Glutamatergic neuron (in vitro differentiated cells): ENCODE data around the gene CITED2. TPM values are rescaled to one million over a fixed set of nuclear protein-coding genes. Genes with fewer than 3 reads are reported as not detected.

Experiments used
- DNase-seq: peaks from one replicate; pipeline ENCODE4 v3.0.0; 2022
- H3K27ac Mint-ChIP-seq: one replicate; pipeline ENCODE4 v1.8.0; 2020; ENCODE audit warnings: mild to moderate bottlenecking, mixed read lengths, inconsistent platforms; ENCODE audit not compliant: unreplicated experiment
- H3K27me3 Mint-ChIP-seq: one replicate; pipeline ENCODE4 v1.8.0; 2020; ENCODE audit warnings: mild to moderate bottlenecking, moderate library complexity, mixed read lengths, inconsistent platforms; ENCODE audit not compliant: unreplicated experiment
- H3K36me3 Mint-ChIP-seq: one replicate; pipeline ENCODE4 v1.8.0; 2020; ENCODE audit warnings: mild to moderate bottlenecking, mixed read lengths, inconsistent platforms; ENCODE audit not compliant: unreplicated experiment
- H3K4me1 Mint-ChIP-seq: one replicate; pipeline ENCODE4 v1.8.0; 2020; ENCODE audit warnings: mild to moderate bottlenecking, low read depth, mixed read lengths, inconsistent platforms; ENCODE audit not compliant: unreplicated experiment
- H3K4me3 Mint-ChIP-seq: one replicate; pipeline ENCODE4 v1.8.0; 2020; ENCODE audit warnings: mild to moderate bottlenecking, mixed read lengths, inconsistent platforms; ENCODE audit not compliant: unreplicated experiment
- H3K9me3 Mint-ChIP-seq: one replicate; pipeline ENCODE4 v1.8.0; 2020; ENCODE audit warnings: mild to moderate bottlenecking, moderate library complexity, mixed read lengths, inconsistent platforms; ENCODE audit not compliant: unreplicated experiment
- total RNA-seq: library from RNA; stranded (reverse); fragmentation: NEBNext Ultra II Directional; extraction: Animal tissue kit (Norgen Biotek cat#: 25700); gene quantifications from one replicate; pipeline ENCODE4 v1.2.1, GENCODE V29; 2021; ENCODE audit not compliant: unreplicated experiment
- TF ChIP-seq, protein P1 (sequence below): fragments of 200-600 bp; sonication (generic); IDR thresholded peaks from one replicate; pipeline ENCODE4 v1.5.0; 2021; ENCODE audit not compliant: partially characterized antibody, unreplicated experiment

Gene CITED2
- total RNA-seq, 1 donor from 2014 or later, result 66.5 TPM

DNA sequence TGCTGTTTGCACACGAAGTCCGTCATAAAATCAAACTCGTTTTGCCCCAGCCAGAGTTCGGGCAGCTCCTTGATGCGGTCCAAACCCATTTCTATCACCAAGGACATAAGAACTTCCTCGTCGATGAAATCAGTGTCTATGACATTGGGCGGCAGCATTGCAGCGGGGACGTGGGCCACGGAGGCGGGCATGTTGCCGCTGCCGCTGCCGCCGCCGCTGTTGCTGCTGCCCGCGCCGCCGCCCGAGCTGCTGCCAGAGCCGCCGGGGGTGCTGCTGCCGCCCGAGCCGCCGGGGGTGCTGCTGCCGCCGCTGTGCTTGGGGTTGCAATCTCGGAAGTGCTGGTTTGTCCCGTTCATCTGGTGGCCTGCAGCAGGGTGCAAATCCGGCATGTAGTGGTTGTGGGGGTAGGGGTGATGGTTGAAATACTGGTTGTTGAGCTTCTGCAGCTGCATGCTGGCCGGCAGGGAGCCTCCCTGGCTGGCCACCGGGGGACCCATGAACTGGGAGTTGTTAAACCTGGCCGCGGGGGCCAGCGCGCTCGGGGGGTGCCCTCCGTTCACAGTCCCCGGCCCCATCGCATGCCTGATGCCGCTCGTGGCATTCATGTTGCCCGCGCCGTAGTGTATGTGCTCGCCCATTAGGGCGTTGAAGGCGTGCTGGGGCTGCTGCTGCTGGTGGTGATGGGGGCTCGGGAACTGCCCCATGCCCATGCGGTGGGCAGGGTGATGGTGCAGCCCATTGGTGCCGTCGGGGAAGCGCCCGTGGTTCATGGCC is 1.1 kb downstream of the CITED2 start:
- Mint-ChIP-seq H3K36me3 (peaks cover 4% of the 10 kb centered on the region), H3K27ac (peak overlapping the region; percentile 100), H3K4me3 (peak overlapping the region; percentile 100), H3K4me1 (peaks cover 25% of the 10 kb centered on the region), H3K9me3 (peaks cover 24% of the 10 kb centered on the region), H3K27me3 (peaks cover 16% of the 10 kb centered on the region)
- peak; percentile 81 for DNase-seq
- TF ChIP-seq, protein P1, sequence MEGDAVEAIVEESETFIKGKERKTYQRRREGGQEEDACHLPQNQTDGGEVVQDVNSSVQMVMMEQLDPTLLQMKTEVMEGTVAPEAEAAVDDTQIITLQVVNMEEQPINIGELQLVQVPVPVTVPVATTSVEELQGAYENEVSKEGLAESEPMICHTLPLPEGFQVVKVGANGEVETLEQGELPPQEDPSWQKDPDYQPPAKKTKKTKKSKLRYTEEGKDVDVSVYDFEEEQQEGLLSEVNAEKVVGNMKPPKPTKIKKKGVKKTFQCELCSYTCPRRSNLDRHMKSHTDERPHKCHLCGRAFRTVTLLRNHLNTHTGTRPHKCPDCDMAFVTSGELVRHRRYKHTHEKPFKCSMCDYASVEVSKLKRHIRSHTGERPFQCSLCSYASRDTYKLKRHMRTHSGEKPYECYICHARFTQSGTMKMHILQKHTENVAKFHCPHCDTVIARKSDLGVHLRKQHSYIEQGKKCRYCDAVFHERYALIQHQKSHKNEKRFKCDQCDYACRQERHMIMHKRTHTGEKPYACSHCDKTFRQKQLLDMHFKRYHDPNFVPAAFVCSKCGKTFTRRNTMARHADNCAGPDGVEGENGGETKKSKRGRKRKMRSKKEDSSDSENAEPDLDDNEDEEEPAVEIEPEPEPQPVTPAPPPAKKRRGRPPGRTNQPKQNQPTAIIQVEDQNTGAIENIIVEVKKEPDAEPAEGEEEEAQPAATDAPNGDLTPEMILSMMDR, result peak; percentile 32

DNA sequence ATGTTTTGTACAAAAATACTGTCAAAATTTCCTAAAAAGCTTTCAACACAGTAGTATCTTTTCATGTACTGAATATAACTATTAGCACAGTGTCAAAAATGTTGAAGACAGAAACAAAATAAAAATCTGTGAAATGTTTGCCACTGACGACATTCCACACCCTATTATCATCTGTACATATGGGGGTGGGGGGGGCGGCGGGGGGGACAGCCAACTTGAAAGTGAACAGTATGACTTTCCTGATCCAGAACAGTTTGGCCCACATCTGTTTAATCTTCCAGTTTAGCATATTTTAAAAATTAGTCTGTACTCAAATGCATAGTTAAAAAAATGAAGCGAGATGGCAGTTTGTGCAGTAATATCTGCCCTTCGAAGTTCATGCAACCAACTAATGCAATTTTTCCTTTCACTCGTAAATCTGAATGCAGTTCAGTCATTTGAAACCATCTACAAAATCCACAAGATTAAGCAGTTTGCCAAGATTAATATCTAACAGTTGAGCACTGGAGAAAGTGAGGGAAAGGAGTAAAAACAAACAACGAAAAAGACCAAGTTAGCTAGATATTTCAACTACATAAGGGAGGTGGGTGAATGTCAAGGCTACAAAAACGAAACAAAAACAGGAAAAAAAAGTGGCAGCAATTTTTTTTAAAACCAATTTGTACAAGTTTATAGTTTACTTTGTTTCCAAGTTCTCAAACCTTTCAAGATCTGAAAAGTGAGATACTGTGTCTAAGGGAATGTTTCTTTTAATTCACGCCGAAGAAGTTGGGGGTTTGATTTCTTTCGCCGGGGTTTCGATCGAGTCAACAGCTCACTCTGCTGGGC is 1.9 kb downstream of the CITED2 start:
- Mint-ChIP-seq H3K27ac (peak overlapping the region; percentile 89), H3K27me3 (peaks cover 16% of the 10 kb centered on the region), H3K4me1 (peaks cover 32% of the 10 kb centered on the region), H3K9me3 (peaks cover 24% of the 10 kb centered on the region), H3K4me3 (peak overlapping the region; percentile 100), H3K36me3 (peaks cover 4% of the 10 kb centered on the region)
- no peak for DNase-seq
- TF ChIP-seq, protein P1, result no peak

DNA sequence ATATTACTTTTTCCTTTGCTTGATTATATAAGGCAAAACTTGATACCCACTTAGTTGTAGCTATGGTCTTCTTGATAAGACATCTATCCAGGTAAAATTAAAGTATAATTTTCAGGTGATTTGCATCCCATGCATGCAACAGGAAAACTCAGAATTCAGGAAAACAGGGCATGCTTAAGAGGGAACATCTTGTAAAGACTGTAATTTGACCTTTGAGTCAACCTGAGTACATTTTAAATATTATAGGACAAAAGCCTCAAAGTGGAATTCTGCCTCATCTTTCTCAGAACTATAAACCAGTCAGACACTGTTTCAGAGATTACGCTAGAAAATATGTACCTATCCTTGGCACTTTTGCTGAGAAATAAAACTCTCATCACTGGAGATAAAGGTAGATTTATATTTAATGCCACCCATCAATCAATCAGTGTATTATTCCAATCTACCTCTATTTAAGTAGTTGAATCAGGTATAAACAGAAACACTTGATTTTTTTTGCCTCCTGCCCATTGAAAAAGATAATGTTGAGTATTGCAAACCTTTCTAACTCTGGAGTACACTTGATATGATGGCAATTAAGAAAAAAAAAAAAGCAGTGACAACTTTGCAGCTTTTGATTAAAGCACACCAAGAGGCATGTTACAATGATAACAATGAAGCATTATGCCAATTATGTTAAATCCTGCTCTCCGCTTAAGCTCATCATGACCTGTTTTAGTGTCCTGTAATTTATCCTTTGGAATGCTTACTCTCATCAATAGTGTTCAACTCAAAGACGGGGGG is 2.8 kb downstream of the CITED2 start:
- H3K4me3 Mint-ChIP-seq, result peak overlapping the region; percentile 100
- peaks cover 35% of the 10 kb centered on the region for H3K4me1 Mint-ChIP-seq
- H3K9me3 Mint-ChIP-seq, result peaks cover 24% of the 10 kb centered on the region
- TF ChIP-seq, protein P1, result no peak
- H3K36me3 Mint-ChIP-seq, result peaks cover 4% of the 10 kb centered on the region
- H3K27me3 Mint-ChIP-seq, result peaks cover 16% of the 10 kb centered on the region
- peak overlapping the region; percentile 25 for H3K27ac Mint-ChIP-seq
- no peak for DNase-seq

DNA sequence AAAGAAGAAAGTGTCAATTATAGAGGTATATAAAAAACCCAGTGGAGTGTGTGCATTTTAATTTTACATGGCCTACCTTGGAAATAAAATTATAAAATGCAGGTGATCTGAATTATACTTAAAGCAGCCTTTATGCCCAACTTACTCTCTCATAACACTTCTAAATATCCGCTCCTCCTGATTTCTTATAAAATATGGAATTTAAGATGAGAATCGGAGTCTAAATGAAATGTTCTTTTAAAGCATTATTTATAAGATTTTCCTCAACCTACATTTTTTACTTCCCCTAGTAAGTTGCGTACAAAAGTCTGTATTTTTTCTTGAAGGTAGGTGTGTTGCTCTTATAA is 3.5 kb downstream of the CITED2 start:
- H3K9me3 Mint-ChIP-seq, result peaks cover 24% of the 10 kb centered on the region
- no peak for DNase-seq
- peaks cover 32% of the 10 kb centered on the region for H3K4me1 Mint-ChIP-seq
- H3K27ac Mint-ChIP-seq, result no peak overlapping the region
- H3K4me3 Mint-ChIP-seq, result peak overlapping the region; percentile 100
- peaks cover 16% of the 10 kb centered on the region for H3K27me3 Mint-ChIP-seq
- H3K36me3 Mint-ChIP-seq, result peaks cover 4% of the 10 kb centered on the region
- TF ChIP-seq, protein P1, result no peak
